ENCODE measurements around the gene SH3GLB2.

The SH3GLB2 gene

DNA sequence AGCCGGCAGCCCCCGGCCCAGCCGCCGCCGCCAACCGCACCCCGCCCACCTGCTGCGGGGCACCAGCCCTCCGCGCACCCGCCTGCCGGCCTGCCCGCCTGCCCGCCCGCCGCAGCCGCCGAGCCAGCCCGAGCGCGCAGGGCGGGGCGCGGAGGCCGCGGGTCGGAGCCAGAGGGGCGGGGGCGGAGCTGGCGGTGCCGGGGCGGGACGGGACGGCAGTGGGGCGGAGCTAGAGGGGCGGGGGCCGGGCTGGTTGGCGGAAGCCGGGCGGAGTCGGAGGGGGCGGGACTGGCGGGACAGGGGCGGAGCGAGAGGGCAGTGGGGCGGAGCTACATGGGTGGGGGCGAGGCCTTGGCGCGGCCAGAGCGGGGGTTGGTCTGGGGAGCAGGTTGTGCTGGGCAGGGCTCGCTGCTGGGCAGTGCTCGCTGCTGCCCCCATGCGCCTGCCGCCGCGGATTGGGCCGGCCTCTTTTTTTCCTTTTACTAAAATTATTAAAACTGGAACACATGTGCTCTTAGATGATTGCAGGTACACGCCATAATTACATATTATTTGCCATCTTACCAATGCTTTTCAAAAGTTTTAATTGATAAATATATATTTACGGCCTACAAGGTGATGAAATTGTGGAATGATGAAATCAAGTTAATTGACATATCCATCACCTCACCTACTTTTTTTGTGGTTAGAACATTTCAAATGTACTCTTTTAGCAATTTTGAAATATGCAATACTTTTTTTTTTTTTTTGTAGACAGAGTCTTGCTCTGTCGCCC is at the start of gene SH3GLB2:
Gene SH3GLB2, minus strand, starts transcription at position 140 of the 775 bp plus-strand sequence. CDS start 177 bp downstream, outside the sequence.
- TF ChIP-seq, protein P1, sequence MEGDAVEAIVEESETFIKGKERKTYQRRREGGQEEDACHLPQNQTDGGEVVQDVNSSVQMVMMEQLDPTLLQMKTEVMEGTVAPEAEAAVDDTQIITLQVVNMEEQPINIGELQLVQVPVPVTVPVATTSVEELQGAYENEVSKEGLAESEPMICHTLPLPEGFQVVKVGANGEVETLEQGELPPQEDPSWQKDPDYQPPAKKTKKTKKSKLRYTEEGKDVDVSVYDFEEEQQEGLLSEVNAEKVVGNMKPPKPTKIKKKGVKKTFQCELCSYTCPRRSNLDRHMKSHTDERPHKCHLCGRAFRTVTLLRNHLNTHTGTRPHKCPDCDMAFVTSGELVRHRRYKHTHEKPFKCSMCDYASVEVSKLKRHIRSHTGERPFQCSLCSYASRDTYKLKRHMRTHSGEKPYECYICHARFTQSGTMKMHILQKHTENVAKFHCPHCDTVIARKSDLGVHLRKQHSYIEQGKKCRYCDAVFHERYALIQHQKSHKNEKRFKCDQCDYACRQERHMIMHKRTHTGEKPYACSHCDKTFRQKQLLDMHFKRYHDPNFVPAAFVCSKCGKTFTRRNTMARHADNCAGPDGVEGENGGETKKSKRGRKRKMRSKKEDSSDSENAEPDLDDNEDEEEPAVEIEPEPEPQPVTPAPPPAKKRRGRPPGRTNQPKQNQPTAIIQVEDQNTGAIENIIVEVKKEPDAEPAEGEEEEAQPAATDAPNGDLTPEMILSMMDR (conservative IDR thresholded peaks at IDR 0.05; ENCODE audit: low read length) = peak; percentile 51
- no peak for TF ChIP-seq EZH2phosphoT487 (IDR thresholded peaks at IDR 0.05; ENCODE audit: borderline replicate concordance)
- no peaks in the 10 kb centered on the region for H3K9me3 ChIP-seq (ENCODE audit: insufficient read depth, low read depth, low read length)
- peak within 1 kb of the TSS; percentile 59 for H3K9ac ChIP-seq (ENCODE audit: low read depth, low read length, poor library complexity, severe bottlenecking)
- H2AFZ ChIP-seq (ENCODE audit: low read length) = no peak within 1 kb of the TSS; the same call in 1 of the 2 replicates
- H4K20me1 ChIP-seq (ENCODE audit: insufficient read depth, low read length, poor library complexity, severe bottlenecking) = peaks cover 11% of the 10 kb centered on the region
- no peaks in the 10 kb centered on the region for H3K27me3 ChIP-seq (ENCODE audit: insufficient read depth, low read length, poor library complexity, severe bottlenecking)
- no peaks in the 10 kb centered on the region for H3K9me2 ChIP-seq (replicated peaks; ENCODE audit: low read depth, low read length)
- no peaks in the 10 kb centered on the region for H3K36me3 ChIP-seq (ENCODE audit: insufficient read depth, low read length)
- peak within 1 kb of the TSS; percentile 76 for H3K4me2 ChIP-seq (ENCODE audit: low read depth, low read length, poor library complexity, severe bottlenecking)
- H3F3A ChIP-seq (ENCODE audit: low read depth) = no peaks in the 10 kb centered on the region
- H3K79me2 ChIP-seq (ENCODE audit: insufficient read depth, low read length) = peaks cover 21% of the 10 kb centered on the region
- H3K4me1 ChIP-seq (ENCODE audit: insufficient read depth, low read length, poor library complexity, severe bottlenecking) = peaks cover 6% of the 10 kb centered on the region
- H3K4me3 ChIP-seq (ENCODE audit: low read length, poor library complexity, severe bottlenecking) = peak within 1 kb of the TSS; percentile 77

- peaks cover 7% of the 10 kb centered on the region for H4K20me1 ChIP-seq (ENCODE audit: insufficient read depth, low read length, poor library complexity, severe bottlenecking)
- no peak overlapping the region for H3K4me2 ChIP-seq (ENCODE audit: low read depth, low read length, poor library complexity, severe bottlenecking)
- H3K4me1 ChIP-seq (ENCODE audit: insufficient read depth, low read length, poor library complexity, severe bottlenecking) = peaks cover 5% of the 10 kb centered on the region
- TF ChIP-seq EZH2phosphoT487 (IDR thresholded peaks at IDR 0.05; ENCODE audit: borderline replicate concordance) = no peak
- TF ChIP-seq, protein P1 (conservative IDR thresholded peaks at IDR 0.05; ENCODE audit: low read length) = no peak
- no peaks in the 10 kb centered on the region for H3K36me3 ChIP-seq (ENCODE audit: insufficient read depth, low read length)
- H2AFZ ChIP-seq (ENCODE audit: low read length) = no peak overlapping the region
- no peak overlapping the region for H3K4me3 ChIP-seq (ENCODE audit: low read length, poor library complexity, severe bottlenecking)
- H3K9ac ChIP-seq (ENCODE audit: low read depth, low read length, poor library complexity, severe bottlenecking) = no peak overlapping the region
- H3K9me2 ChIP-seq (replicated peaks; ENCODE audit: low read depth, low read length) = no peaks in the 10 kb centered on the region
- H3K9me3 ChIP-seq (ENCODE audit: insufficient read depth, low read depth, low read length) = no peaks in the 10 kb centered on the region
- H3F3A ChIP-seq (ENCODE audit: low read depth) = no peaks in the 10 kb centered on the region
- H3K27me3 ChIP-seq (ENCODE audit: insufficient read depth, low read length, poor library complexity, severe bottlenecking) = no peaks in the 10 kb centered on the region
- peaks cover 15% of the 10 kb centered on the region for H3K79me2 ChIP-seq (ENCODE audit: insufficient read depth, low read length)
These were observed 49.1 kb upstream of the SH3GLB2 start for GRCh38 chr9:129077236-129077635.

DNA sequence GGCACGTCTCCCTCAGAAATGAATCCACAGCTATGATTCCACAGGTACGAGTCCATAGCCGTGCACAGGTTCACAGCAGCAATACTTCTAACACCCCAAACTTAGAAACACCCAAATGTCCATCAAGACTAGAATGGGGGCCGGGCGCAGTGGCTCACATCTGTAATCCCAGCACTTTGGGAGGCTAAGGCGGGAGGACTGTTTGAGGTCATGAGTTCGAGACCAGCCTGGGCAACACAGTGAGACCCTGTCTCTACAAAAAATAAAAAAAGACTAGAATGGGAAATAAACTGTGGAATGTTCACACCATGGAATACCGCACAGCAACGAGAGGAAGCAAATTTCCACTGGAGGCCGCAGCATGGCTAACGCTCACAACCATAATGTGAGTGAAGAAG is 48.5 kb upstream of the SH3GLB2 start:
- Histone ChIP-seq H3K4me1 (ENCODE audit: insufficient read depth, low read length, poor library complexity, severe bottlenecking) (peaks cover 7% of the 10 kb centered on the region), H3K4me3 (ENCODE audit: low read length, poor library complexity, severe bottlenecking) (no peak overlapping the region)

More for the DNA sequence above, 48.5 kb upstream of the SH3GLB2 start:
- peaks cover 10% of the 10 kb centered on the region for H3K79me2 ChIP-seq (ENCODE audit: insufficient read depth, low read length)
- no peaks in the 10 kb centered on the region for H3K9me2 ChIP-seq (replicated peaks; ENCODE audit: low read depth, low read length)
- no peak overlapping the region for H3K9ac ChIP-seq (ENCODE audit: low read depth, low read length, poor library complexity, severe bottlenecking)
- no peak overlapping the region for H3K4me2 ChIP-seq (ENCODE audit: low read depth, low read length, poor library complexity, severe bottlenecking)
- H3K9me3 ChIP-seq (ENCODE audit: insufficient read depth, low read depth, low read length) = no peaks in the 10 kb centered on the region
- H2AFZ ChIP-seq (ENCODE audit: low read length) = no peak overlapping the region
- H3K36me3 ChIP-seq (ENCODE audit: insufficient read depth, low read length) = no peaks in the 10 kb centered on the region
- TF ChIP-seq, protein P1 (conservative IDR thresholded peaks at IDR 0.05; ENCODE audit: low read length) = no peak
- TF ChIP-seq EZH2phosphoT487 (IDR thresholded peaks at IDR 0.05; ENCODE audit: borderline replicate concordance) = no peak
- no peaks in the 10 kb centered on the region for H3F3A ChIP-seq (ENCODE audit: low read depth)
- no peaks in the 10 kb centered on the region for H3K27me3 ChIP-seq (ENCODE audit: insufficient read depth, low read length, poor library complexity, severe bottlenecking)
- H4K20me1 ChIP-seq (ENCODE audit: insufficient read depth, low read length, poor library complexity, severe bottlenecking) = peaks cover 2% of the 10 kb centered on the region
